ENCODE data around the gene TOX2.
"Not testable (repeated sequence)": the region's sequence is repeated elsewhere in the genome, so short reads cannot be mapped to it uniquely, and the experiment has no call there.

Gene TOX2

DNA sequence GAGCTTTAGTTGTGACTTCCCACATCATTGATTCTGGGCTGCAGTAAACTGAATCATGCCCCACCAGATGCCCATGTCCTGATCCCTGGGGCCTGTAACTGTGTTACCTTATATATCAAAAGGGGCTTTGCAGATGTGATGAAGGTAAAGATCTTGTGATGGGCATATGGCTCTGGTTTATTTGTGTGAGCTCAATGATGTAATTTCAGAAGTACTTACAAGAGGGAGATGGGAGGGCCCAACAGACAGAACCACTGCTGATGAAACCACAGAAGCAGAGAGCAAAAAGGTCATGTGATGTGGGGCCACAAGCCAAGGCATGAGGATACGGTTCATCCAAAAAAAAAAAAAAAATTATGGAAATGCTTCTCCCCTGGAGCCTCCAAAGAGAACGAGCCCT, 118.7 kb downstream of the TOX2 start:
- DNase-seq (ENCODE audit: low read depth): peak; percentile 65

DNA sequence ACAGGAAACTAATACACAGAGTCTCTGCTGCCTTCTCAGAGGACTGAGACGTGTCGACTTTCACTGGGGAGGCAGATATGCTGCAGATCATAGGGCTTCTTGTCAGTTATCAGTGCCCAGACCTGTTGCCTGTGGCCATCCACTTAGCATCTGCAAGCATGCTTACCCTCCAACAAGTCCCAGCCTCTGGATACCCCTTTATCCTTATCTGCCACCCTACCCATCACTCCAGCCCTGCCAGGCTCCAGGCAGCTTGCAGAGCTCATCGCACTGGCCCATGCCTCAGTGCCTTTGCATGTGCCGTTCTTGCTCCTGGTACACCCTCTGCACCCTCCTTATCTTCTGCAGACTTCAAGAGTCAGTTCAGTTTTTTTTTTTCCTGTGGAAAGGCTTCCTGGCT, 119.2 kb downstream of the TOX2 start:
- DNase-seq (ENCODE audit: low read depth): no peak

DNA sequence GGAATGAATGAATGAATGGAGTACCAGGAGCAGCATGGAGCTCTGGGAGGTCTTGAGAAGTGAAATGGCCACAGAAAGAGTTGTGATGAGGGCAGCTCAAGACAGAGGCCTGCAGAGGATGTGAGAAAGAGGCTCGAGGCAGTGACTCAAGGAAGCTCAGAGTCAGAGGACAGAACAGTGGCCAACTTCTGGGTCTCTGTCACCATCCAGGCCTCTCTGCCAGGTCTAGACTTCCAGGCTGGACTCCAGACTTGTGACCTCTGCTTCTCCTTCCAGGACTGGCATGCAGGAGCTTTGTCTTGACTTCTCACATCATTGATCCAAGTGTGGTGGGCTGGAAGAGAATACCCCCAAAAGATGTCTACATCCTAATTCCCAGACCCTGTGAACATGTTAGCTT, 119.8 kb downstream of the TOX2 start:
- no peak for DNase-seq (ENCODE audit: low read depth)

DNA sequence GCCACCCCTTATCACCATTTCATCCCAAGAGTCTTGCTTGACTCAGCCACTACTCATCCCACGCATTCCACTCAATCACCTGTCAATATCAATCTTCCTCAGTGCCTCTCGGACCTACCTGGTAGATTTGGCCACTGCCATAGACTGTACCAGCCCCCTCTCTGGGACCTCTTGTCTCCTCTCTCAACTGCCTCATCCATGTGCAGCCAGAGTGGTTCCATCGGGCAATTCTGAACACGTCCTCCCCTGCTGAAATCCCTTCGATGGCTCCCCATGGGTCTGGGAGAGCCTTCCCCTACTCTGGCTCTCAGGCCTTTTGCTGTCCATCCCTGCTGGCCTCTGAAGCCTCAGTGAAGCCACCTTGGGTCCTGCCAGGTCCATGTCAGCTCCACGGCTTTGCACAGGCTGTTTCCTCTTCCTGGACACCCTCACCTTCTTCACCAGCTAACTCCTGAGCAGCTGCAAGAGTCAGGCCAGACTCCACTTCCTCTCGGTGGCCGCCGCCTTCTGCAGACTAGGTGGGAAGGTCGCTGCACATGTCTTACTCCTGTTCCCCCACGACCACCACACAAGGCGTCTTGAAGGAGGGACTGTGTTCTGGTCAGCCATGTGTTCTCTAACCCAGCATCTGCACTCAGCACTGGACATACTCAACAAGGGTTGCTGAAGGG, 120.4 kb downstream of the TOX2 start:
- DNase-seq (ENCODE audit: low read depth): no peak

DNA sequence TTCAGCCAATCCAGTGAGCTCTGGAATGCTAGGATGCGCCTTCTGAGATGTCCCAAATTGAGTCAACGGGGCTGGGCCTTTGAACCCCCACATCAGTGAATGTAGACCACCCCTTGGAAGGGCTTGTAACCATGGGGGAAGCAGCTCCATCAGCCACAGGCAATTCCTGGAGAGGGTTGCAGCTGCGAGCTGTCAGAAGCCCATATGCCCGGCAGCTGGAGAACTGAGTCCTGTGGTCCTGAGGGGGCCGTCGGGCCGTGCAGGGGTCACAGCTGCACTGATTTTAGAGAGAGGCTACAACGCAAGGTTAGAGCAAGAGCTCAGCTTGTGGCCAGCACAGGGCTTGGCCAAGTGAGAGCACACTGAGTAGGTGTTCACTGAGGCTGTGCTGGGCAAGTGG, 121.3 kb downstream of the TOX2 start:
- DNase-seq (ENCODE audit: low read depth): no peak

DNA sequence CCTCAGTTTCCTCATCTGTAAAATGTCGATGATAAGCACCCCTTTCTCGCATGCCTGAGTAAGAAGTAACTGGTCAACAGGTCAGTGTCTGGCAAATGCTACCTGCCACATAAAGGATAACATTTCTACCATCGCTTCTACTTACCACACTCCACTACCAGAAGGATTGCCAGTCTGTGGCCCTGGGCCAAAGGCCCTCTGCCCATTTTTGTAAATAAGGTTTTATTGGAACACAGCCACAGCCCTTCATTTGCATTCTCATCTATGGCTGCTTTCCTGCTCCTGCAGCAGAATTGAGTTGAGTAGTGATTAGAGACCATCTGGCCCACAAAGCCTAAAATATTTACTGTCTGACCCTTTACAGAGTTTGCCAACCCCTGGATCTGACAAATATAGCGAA, 121.8 kb downstream of the TOX2 start:
- DNase-seq (ENCODE audit: low read depth): no peak

DNA sequence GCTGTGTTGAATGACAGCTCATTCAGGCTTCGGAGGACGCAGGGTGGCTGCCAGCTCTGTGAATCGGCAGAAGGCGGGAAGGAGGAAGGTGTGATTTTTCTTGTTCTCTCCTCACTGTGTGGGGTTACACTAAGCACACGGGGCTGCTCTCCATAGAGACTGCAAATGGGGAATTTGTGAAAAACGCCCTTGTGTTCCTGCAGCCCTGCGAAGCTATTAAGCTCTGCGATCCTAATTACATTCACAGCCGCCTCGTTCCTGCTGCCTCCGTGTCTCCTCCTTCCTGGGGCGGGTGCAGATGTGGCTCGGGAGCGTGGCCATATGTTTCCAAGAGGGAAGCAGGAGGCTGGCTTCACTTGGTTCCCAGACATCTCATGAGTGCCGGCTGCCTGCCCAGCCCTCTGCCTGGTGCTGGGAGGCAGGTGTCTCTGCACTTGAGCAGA, 124.0 kb downstream of the TOX2 start:
- no peak for DNase-seq (ENCODE audit: low read depth)

DNA sequence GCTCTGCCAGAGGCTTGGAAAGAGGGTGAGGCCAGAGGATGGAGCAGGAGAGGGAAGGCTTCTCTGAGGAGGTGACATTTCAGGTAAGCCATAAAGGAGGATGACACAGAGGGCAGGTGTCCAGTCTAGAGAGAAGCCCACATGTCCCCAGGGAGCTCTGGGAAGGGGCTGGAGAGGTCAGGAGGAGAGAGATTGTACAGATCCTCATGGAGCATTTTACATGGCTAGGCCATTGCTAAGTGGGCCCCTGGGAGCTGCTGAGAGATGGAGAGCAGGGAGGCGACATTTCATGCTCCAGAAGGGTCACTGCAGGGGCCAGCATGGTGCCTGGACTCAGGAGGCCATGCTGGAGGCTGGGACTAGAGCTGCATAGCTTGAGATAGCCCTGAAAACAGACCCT, 124.5 kb downstream of the TOX2 start:
- no peak for DNase-seq (ENCODE audit: low read depth)

DNA sequence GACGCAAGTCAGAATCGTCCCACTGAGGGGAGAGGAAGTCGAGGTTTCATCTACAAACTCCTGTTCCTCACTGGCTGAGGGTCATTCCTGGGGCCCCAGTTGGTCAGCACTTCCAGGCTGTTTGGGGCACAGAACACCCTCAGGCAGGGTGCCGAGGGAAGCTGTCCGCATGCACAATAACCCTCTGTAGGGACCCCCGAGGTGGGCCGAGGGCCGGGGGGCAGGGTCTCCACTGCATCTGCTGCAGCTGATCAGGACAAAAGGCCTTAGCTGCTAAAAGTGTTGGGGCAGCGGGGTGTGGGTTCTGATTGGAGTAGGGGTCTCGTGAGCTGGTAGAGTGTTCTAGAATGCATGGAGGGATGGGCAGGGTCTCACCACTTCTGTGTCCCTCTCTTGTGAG, 125.1 kb downstream of the TOX2 start:
- DNase-seq (ENCODE audit: low read depth): no peak

DNA sequence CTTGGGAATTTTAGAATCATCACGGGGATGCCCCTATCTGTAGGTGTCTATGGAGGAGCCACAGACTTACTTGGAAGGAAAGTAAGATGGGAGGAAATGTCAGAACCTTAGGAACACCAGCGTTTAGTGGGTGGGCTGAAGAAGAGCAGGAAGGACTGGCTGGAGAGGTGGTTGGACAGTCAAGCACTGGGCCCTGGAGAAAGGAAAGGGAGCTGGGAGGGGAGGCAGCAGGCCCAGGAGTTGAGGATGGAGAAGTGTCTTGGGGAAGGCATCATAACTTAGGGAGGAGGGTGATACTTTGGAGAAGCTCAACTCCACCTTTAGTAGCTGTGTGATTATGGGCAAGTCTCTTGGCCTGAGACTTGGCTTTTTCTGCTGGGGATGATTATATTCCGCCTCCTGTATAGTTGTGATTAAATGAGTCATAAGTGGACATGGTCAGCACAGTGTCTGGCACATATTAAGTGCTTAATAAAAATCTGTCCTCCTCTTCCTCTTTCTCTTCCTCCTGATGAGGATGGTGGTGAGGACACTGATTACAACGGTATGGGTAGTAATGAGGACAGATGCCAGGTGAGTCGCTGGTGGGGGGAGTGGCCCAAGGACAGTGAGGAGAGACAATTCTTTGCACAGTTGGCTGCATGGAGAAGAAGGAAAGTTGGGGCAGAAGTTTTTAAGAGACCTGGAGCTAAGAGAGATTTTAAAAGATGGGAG, 125.7 kb downstream of the TOX2 start:
- DNase-seq (ENCODE audit: low read depth): no peak

DNA sequence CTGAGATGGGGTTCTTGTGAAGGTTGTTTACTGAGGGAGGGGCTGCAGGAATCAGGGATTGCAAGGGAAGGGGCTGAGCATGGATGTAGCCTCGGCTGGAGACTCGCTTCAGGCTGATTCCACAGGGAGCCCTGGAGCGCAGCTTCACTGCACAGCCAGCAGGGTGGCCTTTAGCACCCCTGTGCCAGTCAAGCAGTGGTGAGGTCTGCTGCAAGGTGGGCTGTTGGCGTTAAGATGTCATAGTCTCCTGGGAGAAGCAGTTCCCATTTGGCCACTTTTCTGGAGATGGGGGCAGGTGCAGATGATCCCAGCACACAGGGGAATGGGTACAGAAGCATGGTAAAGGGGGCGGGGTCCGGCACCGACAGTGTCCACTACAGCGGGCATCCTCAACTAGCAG, 126.3 kb downstream of the TOX2 start:
- no peak for DNase-seq (ENCODE audit: low read depth)

DNA sequence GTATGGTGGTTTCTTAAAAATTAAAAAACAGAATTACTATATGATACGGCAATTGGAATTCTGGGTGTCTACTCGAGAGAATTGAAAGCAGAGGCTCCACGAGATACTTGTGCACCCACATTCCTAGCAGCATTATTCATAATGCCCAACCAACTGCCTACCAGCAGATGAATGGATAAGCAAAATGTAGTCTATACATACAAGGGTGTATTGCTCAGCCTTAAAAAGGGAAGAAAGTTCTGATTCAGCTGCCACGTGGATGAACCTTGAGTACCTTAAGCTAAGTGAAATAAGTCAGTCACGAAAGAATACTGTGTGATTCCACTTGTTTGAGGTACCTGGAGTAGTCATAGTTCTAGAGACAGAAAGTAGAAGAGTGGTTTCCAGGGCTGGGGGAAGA, 130.1 kb downstream of the TOX2 start:
- DNase-seq (ENCODE audit: low read depth): not testable (repeated sequence)

DNA sequence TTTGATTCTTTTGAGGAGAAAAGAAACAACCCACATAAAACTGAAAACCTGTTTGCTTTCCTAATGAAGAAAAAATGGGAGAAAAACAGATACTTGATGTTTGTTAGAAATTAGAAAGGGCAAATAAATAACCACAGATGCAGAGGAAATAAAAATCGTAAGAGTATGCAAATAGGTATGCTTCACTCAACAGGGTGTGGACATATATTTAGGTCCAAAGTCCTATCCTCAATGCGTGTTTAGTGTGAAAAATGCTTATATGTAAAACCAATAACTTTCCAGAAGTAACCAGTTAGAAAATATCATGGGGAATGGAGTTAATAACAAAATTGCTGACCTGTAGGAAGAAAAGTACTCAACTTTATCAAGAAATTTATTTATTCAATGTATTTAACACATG, 135.7 kb downstream of the TOX2 start:
- DNase-seq (ENCODE audit: low read depth): no peak

DNA sequence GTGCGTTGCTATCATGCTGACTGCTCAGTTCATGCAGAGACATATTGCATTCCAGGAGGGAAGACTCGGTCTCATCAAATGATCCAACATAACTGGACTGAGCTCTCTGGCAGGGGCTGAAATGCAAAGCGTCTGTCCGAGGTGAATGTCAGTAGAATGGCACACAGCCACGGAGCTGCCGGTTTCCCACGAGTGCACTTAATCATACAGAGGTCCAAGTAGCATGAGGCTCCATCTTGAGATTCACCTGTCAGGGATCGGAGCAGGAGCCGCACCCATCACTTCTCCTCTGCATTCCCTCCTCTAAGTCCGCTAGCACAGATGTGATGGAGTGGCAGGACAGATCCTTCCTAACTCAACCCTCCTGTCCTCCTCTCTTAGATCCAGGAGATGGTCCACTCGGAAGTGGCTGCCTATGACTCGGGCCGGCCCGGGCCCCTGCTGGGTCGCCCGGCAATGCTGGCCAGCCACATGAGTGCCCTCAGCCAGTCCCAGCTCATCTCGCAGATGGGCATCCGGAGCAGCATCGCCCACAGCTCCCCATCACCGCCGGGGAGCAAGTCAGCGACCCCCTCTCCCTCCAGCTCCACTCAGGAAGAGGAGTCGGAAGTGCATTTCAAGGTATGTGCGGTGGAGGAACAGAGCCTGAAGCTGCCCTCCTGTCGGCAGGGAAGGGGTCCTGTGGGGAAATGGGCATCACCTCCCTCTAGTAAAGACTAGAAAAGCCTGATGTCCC, 136.4 kb downstream of the TOX2 start:
- DNase-seq (ENCODE audit: low read depth): no peak

DNA sequence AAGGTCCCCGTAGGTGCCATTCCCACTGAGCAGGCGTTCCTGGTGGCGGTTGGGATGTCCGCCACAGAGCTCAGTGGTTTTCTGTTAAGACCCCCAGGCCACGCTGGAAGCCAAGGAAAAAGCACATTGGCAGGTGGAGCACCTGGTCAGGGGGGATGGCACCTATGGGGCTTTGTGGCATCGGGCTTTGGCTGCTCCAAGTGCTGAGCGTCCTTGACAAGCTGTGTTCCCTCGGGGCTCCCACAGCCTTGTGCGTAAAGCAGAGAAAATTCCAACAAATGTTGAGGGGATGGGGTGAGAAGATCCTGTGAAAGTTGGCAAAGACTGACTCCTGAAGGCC, 137.0 kb downstream of the TOX2 start:
- no peak for DNase-seq (ENCODE audit: low read depth)

DNA sequence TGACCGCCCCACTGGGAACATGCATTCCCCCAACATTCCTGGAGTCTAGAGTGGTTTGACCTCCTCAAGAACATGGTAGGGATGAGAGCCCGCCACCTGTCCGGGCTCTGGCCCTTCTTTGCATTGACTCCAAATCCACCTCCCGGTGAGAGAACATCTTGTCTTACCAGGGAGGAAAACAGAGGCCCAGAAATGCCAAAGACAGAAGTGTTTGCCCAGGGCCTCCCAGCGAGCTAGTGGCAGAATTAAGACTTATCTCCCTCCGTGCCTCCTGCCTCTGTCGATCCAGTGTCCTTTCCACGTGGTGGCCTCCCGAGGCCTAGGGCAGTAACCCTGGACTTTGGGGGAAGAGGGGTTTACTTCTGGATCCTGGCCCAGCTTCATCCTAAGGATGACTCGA, 137.5 kb downstream of the TOX2 start:
- DNase-seq (ENCODE audit: low read depth): no peak

DNA sequence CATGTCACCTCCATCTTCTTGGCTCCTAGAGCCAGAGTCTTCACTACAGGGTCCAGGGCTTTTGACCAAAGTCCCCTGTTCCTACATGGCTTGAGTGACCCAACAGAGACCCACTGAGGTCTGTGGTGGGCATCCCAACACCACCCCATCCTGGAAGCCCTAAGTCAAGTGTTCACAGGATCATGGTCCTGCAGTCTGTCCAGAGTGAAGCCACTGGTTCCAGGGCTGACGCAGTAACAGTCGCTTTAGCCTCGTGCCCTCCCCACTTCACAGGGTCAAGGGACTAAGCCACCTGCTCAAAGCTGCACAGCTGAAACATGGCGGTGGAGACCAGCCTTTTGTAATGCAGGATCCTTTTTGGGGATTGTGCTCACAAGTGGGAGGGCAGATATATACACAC, 138.4 kb downstream of the TOX2 start:
- no peak for DNase-seq (ENCODE audit: low read depth)

DNA sequence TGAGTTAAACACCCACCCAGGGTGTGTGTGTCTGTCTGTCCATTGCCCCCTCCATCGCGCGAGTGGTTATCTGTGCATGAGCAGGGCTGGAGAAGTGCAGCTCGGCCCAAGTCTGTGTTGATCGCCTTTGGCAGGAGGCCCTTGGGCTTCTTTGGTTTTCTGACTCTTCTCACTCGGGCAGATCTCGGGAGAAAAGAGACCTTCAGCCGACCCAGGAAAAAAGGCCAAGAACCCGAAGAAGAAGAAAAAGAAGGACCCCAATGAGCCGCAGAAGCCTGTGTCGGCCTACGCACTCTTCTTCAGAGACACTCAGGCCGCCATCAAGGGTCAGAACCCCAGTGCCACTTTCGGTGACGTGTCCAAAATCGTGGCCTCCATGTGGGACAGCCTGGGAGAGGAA, 139.5 kb downstream of the TOX2 start:
- DNase-seq (ENCODE audit: low read depth): no peak

DNA sequence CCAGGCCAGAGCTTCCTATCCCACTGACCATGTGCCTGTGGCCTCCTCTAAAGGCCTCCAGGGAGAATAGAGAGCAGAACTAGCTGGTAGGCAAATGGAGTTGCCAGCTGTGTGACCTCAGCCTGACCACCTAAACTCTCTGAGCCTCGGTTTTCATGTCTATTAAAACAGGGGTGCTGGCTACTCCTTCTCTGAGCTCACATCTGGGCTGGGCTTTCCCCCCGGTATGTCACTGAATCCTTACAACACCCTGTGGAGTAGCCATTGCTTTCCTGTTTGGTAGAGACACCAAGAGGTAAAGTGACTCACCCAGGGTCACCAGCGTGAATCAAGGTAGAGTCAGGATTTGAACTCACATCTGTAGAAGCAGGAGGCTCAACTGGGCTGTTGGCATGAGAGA, 140.2 kb downstream of the TOX2 start:
- no peak for DNase-seq (ENCODE audit: low read depth)

DNA sequence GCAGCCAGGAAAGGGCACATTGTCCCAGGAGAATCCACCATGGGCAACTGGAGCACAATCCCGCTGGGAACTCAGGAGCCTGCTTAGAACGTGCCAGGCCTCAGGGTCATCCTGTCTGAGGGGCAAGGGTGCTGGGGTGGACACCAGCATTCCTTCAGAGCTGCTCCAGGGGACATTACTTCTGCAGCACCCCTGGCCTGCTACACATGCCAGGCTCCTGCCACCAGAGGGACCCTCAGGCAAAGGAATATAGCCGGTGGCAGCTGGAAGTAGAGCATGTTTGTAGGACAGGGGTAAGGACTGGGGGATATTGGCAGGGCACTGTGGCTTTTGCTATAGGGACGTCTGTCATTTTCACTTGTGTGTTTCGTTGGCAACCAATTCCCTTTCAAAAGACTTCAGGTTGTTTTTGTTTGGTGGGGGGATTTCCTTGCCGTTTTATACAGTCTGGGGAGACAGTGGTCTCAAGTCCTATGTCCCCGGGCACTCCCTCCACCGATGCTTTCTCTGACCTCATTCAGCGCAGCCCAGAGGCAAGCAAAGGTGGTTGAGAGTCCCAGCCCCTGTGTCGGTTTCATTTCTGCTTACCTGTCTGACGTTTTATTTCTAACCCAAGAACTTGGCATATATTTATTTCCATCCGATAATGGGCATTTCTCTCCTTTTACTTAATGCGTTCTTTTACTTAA, 141.5 kb downstream of the TOX2 start:
- DNase-seq (ENCODE audit: low read depth): no peak

DNA sequence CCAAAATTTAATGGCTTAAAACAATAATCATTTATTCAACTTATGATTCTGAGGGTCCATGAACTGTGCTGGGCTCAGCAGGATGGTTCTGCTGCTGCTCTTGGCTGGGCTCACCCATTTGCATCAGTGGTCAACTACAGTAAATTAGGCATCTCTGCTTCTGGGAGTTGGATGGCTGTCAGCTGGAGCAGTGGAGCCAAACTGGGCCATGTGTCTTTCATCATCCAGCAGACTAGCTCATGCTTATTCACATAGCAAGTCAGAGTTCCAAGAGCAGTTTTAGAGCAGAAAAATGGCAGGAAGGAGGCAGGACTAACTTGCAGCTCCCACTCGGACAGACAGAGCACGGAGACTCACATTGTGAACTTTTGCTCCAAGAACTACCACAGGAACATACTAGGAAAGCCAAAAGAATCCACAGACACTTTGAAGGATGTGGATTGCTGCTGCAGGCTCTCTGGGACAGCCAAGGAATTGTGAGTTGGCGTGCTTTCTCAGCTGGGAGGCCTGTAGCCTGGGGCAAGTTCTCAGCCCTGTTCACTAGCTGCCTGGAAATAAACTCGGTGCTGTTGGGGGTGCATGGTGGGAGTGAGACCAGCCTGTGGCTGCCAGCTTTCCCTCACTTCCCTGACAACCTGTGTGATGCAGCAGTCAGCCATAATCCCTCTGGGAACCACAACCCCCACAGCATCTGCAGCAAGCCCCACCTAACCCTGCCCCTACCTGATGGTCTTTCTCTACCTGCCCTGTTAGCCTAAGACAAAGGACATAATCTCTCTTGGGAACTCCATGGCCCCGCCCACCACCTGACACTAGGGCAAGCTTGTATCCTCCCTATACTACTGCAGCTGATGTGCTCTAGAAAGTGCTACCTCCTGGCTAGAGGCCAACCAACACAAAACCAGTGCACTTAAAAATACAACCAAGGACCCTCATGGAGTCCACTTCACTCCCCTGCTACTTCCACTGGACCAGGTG, 143.3 kb downstream of the TOX2 start:
- peak; percentile 49 for DNase-seq (ENCODE audit: low read depth)
